Suprapubic skin (tissue), 4 donors: ENCODE data around the gene AKAP8.

Experiments
- EP300 ChIP-seq: sonication (generic); formaldehyde crosslinking; IDR thresholded peaks from one replicate; pipeline ENCODE4 v1.6.1; 2017; ENCODE audit warnings: antibody characterized with exemption
- POLR2AphosphoS5 ChIP-seq, 3 donors: sonication (generic); formaldehyde crosslinking; IDR thresholded peaks; one replicate each; pipeline ENCODE4 v1.6.1; 2017; ENCODE audit warnings: antibody characterized with exemption in 3 of 3
- TF ChIP-seq, protein P1 (sequence below), 2 donors: fragments of 200-600 bp in 1 of 2; fragments of 450-650 bp in 1 of 2; sonication (generic) in 1 of 2; IDR thresholded peaks; one replicate each; pipeline ENCODE4 v1.5.1; 2016 to 2019; ENCODE audit warnings: antibody characterized with exemption in 2 of 2, mild to moderate bottlenecking in 1 of 2, moderate library complexity in 1 of 2

DNA sequence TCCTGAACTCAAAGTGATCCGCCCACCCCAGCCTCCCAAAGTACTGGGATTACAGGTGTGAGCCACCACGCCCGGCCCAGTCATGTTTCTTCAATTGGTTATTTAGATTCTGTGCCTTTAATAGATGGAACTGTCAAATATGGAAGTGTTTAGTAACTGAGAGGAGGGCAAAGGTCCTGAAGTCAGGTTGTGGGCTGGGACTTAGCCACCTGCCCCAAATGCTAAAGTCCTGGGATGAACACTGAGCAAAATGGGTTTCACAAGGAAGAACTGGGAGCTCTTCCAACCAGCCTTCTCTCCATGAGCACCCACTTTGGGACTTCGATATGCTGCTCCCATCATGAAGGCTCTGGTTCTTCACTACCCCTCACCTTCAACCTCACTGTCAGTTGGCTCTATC, 21.7 kb downstream of the AKAP8 start:
- no peak for TF ChIP-seq EP300
- TF ChIP-seq, protein P1, sequence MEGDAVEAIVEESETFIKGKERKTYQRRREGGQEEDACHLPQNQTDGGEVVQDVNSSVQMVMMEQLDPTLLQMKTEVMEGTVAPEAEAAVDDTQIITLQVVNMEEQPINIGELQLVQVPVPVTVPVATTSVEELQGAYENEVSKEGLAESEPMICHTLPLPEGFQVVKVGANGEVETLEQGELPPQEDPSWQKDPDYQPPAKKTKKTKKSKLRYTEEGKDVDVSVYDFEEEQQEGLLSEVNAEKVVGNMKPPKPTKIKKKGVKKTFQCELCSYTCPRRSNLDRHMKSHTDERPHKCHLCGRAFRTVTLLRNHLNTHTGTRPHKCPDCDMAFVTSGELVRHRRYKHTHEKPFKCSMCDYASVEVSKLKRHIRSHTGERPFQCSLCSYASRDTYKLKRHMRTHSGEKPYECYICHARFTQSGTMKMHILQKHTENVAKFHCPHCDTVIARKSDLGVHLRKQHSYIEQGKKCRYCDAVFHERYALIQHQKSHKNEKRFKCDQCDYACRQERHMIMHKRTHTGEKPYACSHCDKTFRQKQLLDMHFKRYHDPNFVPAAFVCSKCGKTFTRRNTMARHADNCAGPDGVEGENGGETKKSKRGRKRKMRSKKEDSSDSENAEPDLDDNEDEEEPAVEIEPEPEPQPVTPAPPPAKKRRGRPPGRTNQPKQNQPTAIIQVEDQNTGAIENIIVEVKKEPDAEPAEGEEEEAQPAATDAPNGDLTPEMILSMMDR (IDR thresholded peaks at IDR 0.05) = no peak
- no peak for TF ChIP-seq POLR2AphosphoS5 (IDR thresholded peaks at IDR 0.05)
